Pulmonary artery endothelial cell (primary cell): Measurements from ENCODE around the gene EGFL8. TPM values are rescaled to one million over a fixed set of nuclear protein-coding genes. Genes with fewer than 3 reads are reported as not detected.
"Not testable (repeated sequence)": the region's sequence is repeated elsewhere in the genome, so short reads cannot be mapped to it uniquely, and the experiment has no call there.

Source experiments
- DNase-seq: peaks from one replicate; pipeline ENCODE4 v3.0.0-alpha.2; 2011; ENCODE audit warnings: low read depth, low spot score
- total RNA-seq: library from RNA; depleted of rRNA; stranded (reverse); fragments of >200 nt; gene quantifications from 2 replicates; pipeline ENCODE4 v1.2.3, GENCODE V29; 2014

Gene EGFL8
- total RNA-seq, 1 donor from 2014 or later, result 1.3 TPM

GRCh38 chr6:32195902-32196681 lies 31.7 kb downstream of the EGFL8 start:
- peak; percentile 99 for DNase-seq

GRCh38 chr6:32196682-32197616 lies 32.6 kb downstream of the EGFL8 start:
- no peak for DNase-seq

- no peak for DNase-seq
Measured at GRCh38 chr6:32198345-32198696, 33.9 kb downstream of the EGFL8 start.

GRCh38 chr6:32198866-32199265 lies 34.5 kb downstream of the EGFL8 start:
- DNase-seq, result no peak

- no peak for DNase-seq
Measured at GRCh38 chr6:32200711-32201475, 36.5 kb downstream of the EGFL8 start.

- no peak for DNase-seq
Measured at GRCh38 chr6:32202186-32202585, 37.8 kb downstream of the EGFL8 start.

- DNase-seq, result no peak
Measured at GRCh38 chr6:32203426-32204267, 39.3 kb downstream of the EGFL8 start.

- DNase-seq, result no peak
Measured at GRCh38 chr6:32204268-32204715, 39.9 kb downstream of the EGFL8 start.

- DNase-seq, result no peak
Measured at GRCh38 chr6:32208996-32209395, 44.6 kb downstream of the EGFL8 start.

GRCh38 chr6:32210191-32210601 lies 45.8 kb downstream of the EGFL8 start:
- no peak for DNase-seq

- DNase-seq, result not testable (repeated sequence)
Measured at GRCh38 chr6:32211432-32211831, 47.0 kb downstream of the EGFL8 start.

GRCh38 chr6:32212076-32212760 lies 47.8 kb downstream of the EGFL8 start:
- DNase-seq, result no peak

- DNase-seq, result no peak
Measured at GRCh38 chr6:32213649-32214048, 49.3 kb downstream of the EGFL8 start.

- no peak for DNase-seq
Measured at GRCh38 chr6:32214126-32214525, 49.7 kb downstream of the EGFL8 start.

- no peak for DNase-seq
Measured at GRCh38 chr6:32215617-32216016, 51.2 kb downstream of the EGFL8 start.

GRCh38 chr6:32216285-32216684 lies 51.9 kb downstream of the EGFL8 start:
- no peak for DNase-seq

GRCh38 chr6:32216998-32217397 lies 52.6 kb downstream of the EGFL8 start:
- no peak for DNase-seq
